ENCODE results near the gene MASP1. TPM values are rescaled to one million over a fixed set of nuclear protein-coding genes. Genes with fewer than 3 reads are reported as not detected.

The MASP1 gene
- total RNA-seq, 1 experiment from 2014 or later: 1.0 TPM

- no peaks in the 10 kb centered on the region for H3K79me1 ChIP-seq (ENCODE audit: insufficient read depth, low read depth, low read length, poor library complexity, severe bottlenecking)
- peaks cover 8 to 19% of the 10 kb centered on the region in 2 experiments for H3K4me1 Mint-ChIP-seq
- no peak overlapping the region for H3K18ac ChIP-seq (ENCODE audit: insufficient read length, low read depth, low read length)
- no peak overlapping the region for H3T11ph ChIP-seq (ENCODE audit: low read length)
- peaks cover 5% of the 10 kb centered on the region for H3K4me1 ChIP-seq (ENCODE audit: insufficient read depth, low read length)
- no peaks in the 10 kb centered on the region for H3K23me2 ChIP-seq (ENCODE audit: insufficient read length, low read depth, low read length, poor library complexity, severe bottlenecking)
- H2BK20ac ChIP-seq (ENCODE audit: low read depth, low read length, poor library complexity, severe bottlenecking): no peak overlapping the region
- H4K20me1 ChIP-seq (ENCODE audit: control insufficient read depth, insufficient read depth, insufficient read length): no peaks in the 10 kb centered on the region
- H3K4me2 ChIP-seq (ENCODE audit: insufficient read depth, insufficient read length, low read length): no peak overlapping the region
- no peak overlapping the region for H2BK5ac ChIP-seq (ENCODE audit: insufficient read length, low read length)
- H2BK12ac ChIP-seq (ENCODE audit: insufficient read length, low read depth, low read length): no peak overlapping the region
- no peak overlapping the region for H2AFZ ChIP-seq (ENCODE audit: low read length)
- DNase-seq: no peak
- no peak overlapping the region for H4K5ac ChIP-seq (ENCODE audit: insufficient read length, low read depth, low read length)
- no peak overlapping the region for H3K9ac ChIP-seq (ENCODE audit: extremely low read depth, insufficient read length, low read length)
- no peak overlapping the region for H3K14ac ChIP-seq (ENCODE audit: insufficient read depth, low read length)
- no peak overlapping the region for H3K27ac ChIP-seq (ENCODE audit: insufficient read length, low read depth, low read length)
- H2AK5ac ChIP-seq (ENCODE audit: insufficient read length, low read length): no peak overlapping the region
- no peak overlapping the region for H2BK15ac ChIP-seq (ENCODE audit: low read depth, low read length)
- TF ChIP-seq CTCF (conservative IDR thresholded peaks at IDR 0.05): no peak
- no peaks in the 10 kb centered on the region; the same call in 1 of the 2 replicates for H3K27me3 Mint-ChIP-seq (ENCODE audit: low read depth)
- peaks cover 3 to 21% (median 16%) of the 10 kb centered on the region in 3 experiments for H3K36me3 Mint-ChIP-seq (ENCODE audit: insufficient read depth in 1 of 3, low read depth in 3 of 3)
- no peak overlapping the region for H3K23ac ChIP-seq (ENCODE audit: insufficient read length, low read depth, low read length)
- H4K91ac ChIP-seq (ENCODE audit: insufficient read length, low read depth, low read length): no peak overlapping the region
- no peaks in the 10 kb centered on the region for H3K27me3 ChIP-seq (ENCODE audit: insufficient read depth, low read length)
- H3K56ac ChIP-seq (ENCODE audit: insufficient read length, low read depth, low read length): no peak overlapping the region
- no peak overlapping the region for H3K4me3 Mint-ChIP-seq
- H2BK120ac ChIP-seq (ENCODE audit: low read depth, low read length, poor library complexity, severe bottlenecking): no peak overlapping the region
- H4K8ac ChIP-seq (replicated peaks; ENCODE audit: insufficient read length, low read depth, low read length): no peak overlapping the region
- H3K27ac Mint-ChIP-seq: no peak overlapping the region
- no peaks in the 10 kb centered on the region for H3K9me3 ChIP-seq (ENCODE audit: control insufficient read depth, low read depth, low read length)
- H3K9me3 Mint-ChIP-seq: peaks cover 17 to 19% of the 10 kb centered on the region in 2 experiments
- no peak overlapping the region for H3K4ac ChIP-seq (ENCODE audit: low read depth, low read length)
- no peaks in the 10 kb centered on the region for H3K79me2 ChIP-seq (ENCODE audit: insufficient read depth, low read length)
Measured at GRCh38 chr3:187269486-187269885, 22.1 kb downstream of the MASP1 start.

Data from H9 (cell line).